Ureter (tissue), 1 donor: ENCODE data around the gene PDGFA. TPM values are rescaled to one million over a fixed set of nuclear protein-coding genes. Genes with fewer than 3 reads are reported as not detected.

Experiments
- DNase-seq: peaks from one replicate; pipeline ENCODE4 v3.0.0-alpha.2; 2020; ENCODE audit warnings: low spot score
- total RNA-seq: library from RNA; stranded (reverse); gene quantifications from one replicate; pipeline ENCODE4 v1.2.4, GENCODE V29; 2023
- donor health status: DM: yes; HTN: yes; CAD: no.

PDGFA gene
- 31.5 TPM for total RNA-seq

DNA sequence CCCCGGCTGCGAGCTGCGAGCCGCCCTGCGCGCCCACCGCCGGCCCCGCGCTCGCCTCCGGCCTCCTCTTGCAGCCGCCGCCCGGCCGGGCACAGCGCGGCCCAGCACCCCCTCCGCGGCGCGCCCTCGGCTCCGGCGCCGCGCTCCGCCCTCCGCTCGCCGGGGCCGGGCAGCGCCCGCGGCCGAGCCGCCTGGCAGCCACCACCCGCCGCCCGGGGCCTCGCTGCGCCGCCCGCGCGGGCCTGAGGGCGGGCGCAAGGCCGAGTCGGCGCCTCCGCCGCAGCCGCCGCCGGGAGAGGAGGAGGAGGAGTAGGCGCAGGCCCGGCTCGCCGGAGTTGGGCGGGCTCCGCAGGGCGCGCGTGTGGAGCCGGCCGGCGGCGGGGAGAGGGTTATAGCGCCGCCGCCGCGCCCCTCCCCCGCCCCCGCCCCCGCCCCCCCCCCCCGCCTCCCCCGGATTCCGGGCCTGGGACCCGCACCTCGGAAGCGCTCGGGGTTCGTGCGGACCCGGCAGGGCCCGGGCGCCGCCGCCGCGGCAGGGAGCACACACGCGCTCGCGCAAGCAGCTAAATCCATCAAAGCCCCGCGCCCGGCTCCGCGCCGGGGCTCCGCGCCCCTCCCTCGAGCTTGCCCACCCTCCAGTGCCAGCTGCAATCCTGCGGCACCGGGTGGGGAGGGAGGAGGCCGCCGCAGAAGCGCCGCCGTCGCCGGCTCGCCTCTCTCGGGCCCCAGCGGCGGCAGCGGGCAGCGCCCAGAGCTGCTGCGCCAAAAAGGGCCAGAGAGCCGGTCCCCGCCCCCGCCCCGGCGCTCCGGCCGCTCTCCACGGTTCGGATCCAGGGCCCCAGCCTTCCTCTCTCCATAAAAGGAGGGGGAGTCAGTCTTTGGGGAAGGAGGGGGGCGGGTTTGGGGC is at the start of gene PDGFA:
Gene PDGFA, minus strand, starts transcription at position 363 of the 907 bp plus-strand sequence. CDS start 845 bp downstream, outside the sequence.
- DNase-seq = no peak

- DNase-seq = no peak
Measured at GRCh38 chr7:568031-568951, 48.6 kb upstream of the PDGFA start.

DNA sequence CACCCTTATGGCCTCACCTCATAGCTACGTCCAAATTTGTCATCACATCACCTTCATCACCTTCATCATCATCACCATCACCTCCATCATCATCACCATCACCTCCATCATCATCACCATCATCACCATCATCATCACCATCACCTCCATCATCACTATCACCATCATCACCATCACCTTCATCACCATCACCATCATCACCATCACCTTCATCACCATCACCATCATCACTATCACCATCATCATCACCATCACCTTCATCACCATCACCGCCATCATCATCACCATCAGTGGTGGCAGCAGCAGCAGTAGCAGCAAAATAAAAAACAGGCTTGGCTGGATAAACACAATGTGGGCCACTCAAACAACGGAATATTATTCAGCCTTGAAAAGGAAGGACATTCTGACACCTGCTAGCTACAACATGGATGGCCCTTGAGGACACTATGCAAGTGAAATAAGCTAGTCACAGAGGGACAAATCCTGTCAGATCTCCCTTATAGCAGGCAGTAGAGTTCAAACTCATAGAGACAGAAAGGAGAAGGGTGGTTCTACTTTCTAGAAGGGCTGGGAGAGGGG is 47.7 kb upstream of the PDGFA start:
- no peak for DNase-seq

GRCh38 chr7:566100-566499 is 46.5 kb upstream of the PDGFA start:
- no peak for DNase-seq

GRCh38 chr7:564176-564865 is 44.7 kb upstream of the PDGFA start:
- no peak for DNase-seq

- no peak for DNase-seq
Measured at GRCh38 chr7:563629-564170, 44.1 kb upstream of the PDGFA start.

DNA sequence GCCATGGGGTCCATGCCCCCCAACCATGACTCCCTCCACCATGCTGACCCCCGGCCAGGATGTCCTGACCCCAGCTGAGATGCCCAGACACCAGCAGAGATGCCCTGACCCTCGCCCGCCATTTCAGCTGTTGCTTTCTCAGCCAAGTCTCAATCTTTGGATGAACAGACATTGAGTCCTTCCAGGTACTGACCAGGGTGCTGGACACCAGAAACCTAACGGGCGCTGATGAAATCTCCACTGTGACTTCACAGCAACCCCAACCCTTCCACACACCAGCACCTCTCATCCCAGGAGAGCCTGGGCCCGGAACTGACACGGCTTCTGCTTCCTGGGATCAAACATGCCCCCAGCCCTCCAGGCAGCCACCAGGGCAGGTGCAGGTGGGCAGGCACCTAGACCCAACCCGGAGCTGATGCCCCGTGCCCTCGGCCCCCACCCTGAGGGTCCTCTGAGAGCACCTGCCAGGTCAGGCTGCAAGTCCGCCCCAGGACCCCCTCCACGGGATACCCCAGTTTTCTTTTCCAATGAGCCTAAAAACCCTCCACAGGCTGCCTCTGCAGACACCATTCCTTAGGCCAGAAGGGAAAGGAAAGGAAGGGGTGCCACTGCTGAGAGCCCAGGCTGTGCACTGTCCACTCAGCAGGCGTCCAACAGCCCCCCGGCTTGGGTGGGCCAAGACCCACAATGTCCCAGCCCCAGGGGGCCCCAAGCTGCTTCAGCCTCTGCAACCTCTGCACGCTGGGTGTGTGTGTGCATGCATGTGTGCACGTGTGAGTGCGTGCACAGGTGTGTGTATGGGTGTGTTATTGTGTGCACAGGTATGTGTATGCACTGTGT is 43.4 kb upstream of the PDGFA start:
- DNase-seq = no peak

DNA sequence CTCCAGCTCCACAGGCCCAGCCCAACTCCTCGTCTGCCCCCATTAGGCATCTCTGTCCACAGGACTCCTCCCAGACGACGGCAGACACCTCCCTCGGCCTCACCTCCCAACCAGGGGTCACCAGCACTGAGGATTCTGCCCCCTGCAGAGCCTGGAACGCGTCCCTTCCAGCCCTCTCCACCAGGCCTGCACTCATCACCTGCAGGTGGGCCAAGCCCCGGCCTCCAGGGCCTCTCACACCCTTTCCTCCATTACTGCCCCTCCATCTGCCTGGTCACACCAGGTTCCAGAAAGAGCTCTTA is 42.7 kb upstream of the PDGFA start:
- DNase-seq = no peak

GRCh38 chr7:561631-562373 is 42.2 kb upstream of the PDGFA start:
- DNase-seq = no peak

DNA sequence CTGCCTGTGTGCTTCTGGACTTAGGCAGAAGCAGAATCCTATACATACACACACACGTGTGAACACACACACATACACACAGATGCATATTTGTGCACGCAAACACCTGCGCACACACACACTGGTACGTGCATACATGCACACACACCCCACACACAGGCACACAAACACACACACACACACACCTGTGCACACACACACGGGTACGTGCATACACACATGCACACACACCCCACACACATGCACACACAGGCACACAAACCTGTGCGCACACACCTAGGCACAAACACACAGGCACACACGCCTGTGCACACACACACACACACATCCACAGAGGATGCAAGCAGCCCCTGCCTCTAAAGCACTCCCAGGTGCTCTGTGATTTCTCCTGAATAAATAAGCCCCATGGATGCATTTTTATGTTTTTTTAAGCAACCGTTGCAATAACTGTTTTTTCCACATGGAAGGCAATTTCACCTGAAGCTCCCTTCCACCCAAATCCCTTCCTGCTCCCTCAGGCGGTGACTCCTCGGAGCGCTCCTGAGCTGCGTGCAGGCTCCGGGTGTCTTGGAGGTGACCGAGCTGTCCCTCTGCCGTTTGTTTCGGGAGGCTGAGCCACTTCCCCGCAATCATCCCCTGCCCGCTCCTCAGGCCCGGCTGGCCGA is 41.5 kb upstream of the PDGFA start:
- DNase-seq = no peak

DNA sequence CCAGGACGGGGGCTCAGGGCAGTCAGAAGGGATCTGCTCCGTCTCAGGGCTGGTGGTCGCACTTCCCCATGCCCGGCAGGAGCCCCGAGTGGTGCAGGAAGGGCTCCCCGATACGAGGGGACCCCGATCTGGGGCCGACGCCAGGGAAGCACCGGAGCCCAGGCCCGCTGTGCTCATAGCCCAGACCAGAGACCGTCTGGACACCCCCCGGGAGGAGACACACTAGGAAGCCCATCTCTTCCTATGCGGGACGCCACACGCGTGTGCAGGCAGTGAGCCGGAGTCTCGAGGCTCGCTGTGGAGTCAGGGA is 39.7 kb upstream of the PDGFA start:
- DNase-seq = no peak

DNA sequence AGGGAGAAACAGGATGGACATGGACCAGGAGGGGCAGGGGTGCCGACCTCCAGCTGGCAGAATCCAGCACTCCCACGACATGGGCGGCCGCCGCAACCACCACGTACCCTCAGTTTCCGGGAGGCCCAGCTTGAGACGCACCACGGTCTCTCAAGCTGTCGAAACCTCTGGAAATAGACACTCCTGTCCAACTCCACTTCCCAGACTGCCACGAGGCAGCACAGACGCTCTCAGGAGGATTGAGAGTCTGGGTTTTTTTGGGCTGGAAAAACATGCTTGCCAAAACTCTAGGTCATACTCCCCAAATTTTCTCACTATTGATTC is 37.9 kb upstream of the PDGFA start:
- DNase-seq = no peak

- no peak for DNase-seq
Measured at GRCh38 chr7:556837-557557, 37.4 kb upstream of the PDGFA start.

DNA sequence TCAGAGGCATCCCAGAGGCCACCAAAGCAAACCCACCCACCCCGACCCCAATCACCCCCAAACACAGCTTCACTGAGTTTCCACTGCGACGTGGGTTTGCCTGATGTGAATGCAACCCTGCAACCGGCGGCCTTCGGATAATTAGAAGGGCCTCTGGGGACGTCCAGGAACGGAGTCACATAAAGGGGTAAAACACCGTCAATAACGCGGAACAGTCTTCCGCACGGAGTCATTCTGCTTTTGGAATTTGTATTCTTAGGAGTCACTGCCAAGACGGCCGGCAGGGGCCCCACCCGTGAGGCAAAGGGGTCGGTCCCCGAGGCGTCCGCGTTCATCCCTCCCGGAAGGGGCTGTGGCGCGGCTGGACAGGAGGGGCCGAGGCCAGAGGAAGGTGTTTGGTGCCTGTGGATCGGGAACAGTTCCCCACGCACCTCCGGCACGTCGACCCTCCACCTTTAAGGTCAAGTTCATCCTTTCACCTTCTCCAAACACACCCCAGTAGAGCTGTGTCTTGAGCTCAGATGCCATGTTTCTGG is 36.7 kb upstream of the PDGFA start:
- DNase-seq = no peak

GRCh38 chr7:555551-556160 is 36.0 kb upstream of the PDGFA start:
- DNase-seq = no peak

GRCh38 chr7:553636-554111 is 34.0 kb upstream of the PDGFA start:
- DNase-seq = no peak

DNA sequence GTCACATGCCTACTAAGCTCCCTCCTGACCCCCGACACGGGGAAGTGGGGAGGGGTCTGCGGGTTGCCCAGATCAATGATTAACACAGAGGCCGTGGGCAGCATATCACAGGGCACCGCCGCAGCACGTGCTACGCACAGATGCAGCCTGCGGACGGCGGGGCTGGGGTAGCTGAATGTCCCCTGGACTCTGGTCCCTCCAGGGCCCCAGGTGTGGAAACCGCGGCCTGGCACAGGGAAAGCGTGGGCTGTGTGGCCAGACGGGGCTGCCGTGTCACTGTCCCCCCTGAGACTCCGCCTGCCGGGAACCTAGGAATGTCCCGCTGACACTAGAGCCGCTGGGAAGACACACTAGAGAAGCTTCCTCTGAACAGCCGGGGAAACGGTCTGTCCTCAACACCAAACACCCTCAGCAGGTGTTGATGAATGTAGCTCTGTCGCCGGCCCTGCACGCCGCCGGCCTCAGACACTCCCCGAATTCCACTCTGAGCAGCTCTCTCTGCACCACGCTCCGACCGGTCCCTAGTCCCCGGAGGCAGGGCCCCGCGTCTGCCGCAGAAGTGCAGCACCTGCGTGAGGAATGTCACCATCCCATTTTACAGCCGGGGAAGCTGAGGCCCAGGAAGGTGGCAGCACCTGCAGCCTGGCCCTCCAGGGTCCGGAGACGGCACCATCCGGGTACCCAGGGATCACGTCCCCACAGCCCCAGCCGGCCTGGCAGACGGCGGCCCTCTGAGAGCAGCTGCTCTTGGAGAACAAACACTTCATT is 33.4 kb upstream of the PDGFA start:
- no peak for DNase-seq
